NCI-H748 (cell line): ENCODE data around the gene CLK4.
A peak's percentile ranks its signal among the peaks of the same experiment; 100 is the strongest.

ENCODE experiments used
- DNase-seq: peaks from one replicate; lab custom pipeline; 2025; ENCODE audit not compliant: unreplicated experiment; lab: John Stamatoyannopoulos, UW

The CLK4 gene

GRCh38 chr5:178626484-178627258 lies at the start of gene CLK4:
CLK4 (minus strand) TSS chr5:178627050; CDS start chr5:178623416, 3,634 bp downstream.
- peak; percentile 94 for DNase-seq

DNA sequence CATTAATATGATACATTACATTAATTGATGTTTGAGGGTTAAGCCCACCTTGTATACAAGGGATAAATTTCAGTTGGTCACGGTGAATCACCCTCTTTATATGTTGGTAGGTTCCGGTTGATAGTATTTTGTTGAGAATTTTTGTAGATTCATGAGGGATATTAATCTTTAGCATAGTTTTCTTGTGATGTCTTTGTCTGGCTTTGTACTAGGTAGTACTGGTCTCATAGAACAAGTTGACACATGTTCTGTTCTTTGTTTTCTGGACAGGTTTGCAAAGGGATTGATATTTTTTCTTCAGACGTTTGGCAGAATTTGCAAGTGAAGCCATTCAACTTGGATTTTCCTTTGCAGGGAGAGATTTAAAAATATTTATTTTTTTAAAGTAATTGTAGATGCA lies 49.1 kb upstream of the CLK4 start:
- no peak for DNase-seq

DNA sequence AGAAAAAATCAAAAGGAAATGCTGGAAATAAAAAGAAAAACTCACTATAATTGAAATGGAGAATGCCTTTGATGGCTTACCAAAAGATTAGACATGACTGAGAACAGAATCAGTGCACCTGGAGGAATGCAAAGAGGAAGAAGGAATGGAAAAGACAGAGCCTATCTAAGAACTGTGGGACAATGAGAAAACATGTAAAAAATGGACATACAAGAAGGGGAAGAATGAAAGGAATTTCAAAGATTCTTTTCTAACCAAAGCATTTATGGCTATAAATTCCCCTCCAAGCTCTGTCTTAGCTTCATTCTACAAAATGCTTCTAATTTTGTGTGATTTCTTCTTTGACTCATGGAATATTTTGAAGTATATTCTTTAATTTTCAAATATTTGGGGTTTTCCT lies 47.5 kb upstream of the CLK4 start:
- DNase-seq, result no peak

DNA sequence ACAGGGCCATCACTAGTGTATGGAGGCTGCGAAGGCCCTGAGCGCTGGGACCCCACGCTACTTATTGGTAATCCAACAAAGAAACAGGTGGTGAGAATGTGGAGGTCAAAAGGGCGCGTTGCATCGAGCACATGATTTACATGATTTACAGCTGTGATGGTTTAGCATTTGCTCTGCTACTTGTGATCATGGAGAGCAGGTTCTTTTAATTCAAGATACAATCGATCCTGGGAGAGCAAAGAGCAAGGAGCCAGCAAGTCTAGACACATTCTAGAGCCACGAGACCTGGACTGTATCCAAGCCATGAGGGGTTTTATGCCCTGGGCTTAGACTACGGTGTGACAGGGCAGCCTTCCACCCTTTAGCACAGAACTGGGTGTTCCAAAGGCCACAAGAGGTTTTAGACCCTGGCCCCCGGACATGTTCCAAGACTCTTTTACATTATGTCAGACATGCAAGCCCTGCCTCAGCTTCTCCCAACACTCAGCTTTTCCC lies 47.0 kb upstream of the CLK4 start:
- no peak for DNase-seq

DNA sequence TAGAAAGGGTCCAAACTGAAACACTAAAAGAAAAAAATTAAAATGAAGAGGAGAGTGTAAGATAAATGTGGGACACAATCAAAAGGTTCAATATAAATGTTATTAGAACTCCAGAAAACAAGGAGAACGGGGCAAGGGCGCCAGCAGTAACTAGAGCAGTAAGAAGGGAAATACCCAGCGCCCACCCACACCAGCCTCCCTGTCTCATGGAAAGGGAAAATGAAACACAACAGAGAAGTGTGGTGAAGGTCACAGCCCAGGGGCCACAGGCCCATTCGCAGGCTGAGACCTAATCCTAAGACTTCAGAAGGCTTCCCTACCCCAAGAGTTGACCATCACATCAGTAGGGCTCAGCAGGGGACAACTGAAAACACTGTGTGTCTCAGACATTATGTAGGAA lies 45.8 kb upstream of the CLK4 start:
- no peak for DNase-seq

GRCh38 chr5:178671602-178672144 lies 44.8 kb upstream of the CLK4 start:
- no peak for DNase-seq

- DNase-seq, result no peak
Observed at GRCh38 chr5:178670351-178670885, 43.6 kb upstream of the CLK4 start.

DNA sequence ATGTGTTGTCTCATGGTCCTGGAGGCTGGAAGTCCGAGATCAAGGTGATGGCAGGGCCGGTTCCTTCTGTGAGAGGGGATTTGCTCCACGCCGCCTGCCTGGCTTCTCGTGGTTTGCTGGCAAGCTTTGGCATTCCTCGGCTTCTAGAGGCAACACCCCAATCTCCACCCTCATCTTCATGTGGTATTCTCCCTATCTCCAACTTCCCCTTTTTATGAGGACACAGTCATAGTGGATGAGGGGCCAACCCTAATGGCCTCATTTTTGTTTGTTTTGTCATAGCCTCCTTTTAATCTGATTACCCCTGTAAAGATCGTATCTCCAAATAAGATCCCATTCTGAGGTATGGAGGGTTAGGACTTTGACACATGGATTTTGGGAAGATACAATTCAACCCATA lies 41.7 kb upstream of the CLK4 start:
- DNase-seq, result no peak

GRCh38 chr5:178667688-178668087 lies 40.8 kb upstream of the CLK4 start:
- DNase-seq, result no peak

- no peak for DNase-seq
Observed at GRCh38 chr5:178667101-178667500, 40.3 kb upstream of the CLK4 start.

DNA sequence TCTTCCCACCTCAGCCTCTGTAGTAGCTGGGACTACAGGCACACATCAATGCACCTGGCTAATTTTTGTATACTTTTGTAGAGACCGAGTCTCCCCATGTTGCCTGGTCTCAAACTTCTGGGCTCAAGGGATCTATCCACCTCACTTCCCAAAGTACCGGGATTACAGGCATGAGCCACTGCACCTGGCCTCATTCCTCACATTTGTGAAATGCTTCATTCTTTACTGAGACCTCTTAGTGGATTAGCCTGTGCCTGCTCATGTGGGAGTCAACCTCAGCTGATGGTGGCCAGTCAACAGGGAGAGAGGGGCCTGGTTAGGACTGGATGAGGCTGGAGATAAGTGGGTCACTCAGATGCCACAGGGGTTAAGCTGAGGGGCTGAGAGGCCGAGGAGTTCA lies 37.3 kb upstream of the CLK4 start:
- DNase-seq, result no peak

GRCh38 chr5:178662541-178662860 lies 35.7 kb upstream of the CLK4 start:
- DNase-seq, result no peak

- no peak for DNase-seq
Observed at GRCh38 chr5:178661836-178662540, 35.1 kb upstream of the CLK4 start.

DNA sequence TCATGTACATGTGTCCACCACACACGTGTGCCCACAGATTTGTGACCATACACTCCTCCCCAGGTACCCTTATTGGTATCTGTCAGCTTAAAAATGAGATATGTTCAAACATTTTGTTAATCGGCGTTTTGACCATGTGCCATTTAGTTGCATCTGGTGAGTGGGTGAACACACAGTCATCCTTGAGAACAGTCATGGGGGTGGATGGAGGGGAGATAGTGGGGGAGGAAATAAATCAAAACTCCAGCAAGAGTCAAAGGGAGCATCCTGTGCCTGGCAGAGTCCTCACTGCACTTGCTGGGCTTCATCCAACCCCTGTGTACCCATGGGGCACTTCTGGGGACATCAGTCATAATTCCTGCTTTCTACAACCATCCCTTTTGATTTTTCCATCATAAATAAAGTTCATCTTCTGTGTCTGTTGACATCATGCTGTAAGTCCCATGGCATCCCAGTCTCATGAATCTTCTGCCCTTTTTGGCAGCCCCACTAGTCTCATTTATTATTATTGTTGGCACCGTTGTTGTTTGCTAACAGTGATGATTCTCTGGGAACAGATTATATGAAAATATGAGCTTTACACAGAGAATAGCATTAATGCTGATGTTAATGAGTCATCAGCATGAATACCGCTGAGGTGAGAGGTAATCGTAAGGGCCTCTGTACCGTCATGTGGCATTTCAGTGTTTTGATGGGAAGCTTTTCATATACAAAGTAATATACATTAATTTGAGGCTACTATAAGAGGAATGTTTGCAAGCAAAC lies 24.4 kb upstream of the CLK4 start:
- no peak for DNase-seq

DNA sequence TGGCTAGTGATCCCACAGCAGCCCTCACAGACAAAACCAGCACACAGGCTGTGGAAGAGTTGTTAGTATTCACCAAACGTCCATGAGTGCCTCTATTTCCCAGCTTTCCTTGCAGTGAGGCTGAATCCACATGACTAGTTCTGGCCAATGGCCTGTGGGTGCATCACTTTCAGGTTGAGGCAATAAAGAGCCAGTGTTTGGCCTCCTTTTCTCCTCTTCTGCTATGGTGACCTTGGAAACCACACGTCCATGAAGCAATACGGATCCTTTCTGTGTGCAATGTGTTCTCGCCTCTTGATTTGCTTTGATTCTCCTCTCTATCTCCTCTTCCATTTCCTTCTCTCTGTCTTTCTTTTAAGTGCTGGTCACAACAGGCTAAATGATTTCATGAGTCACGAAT lies 23.4 kb upstream of the CLK4 start:
- DNase-seq, result no peak

- no peak for DNase-seq
Observed at GRCh38 chr5:178649580-178649979, 22.7 kb upstream of the CLK4 start.

GRCh38 chr5:178644826-178645545 lies 18.1 kb upstream of the CLK4 start:
- DNase-seq, result no peak

GRCh38 chr5:178642351-178642909 lies 15.6 kb upstream of the CLK4 start:
- peak; percentile 10 for DNase-seq

DNA sequence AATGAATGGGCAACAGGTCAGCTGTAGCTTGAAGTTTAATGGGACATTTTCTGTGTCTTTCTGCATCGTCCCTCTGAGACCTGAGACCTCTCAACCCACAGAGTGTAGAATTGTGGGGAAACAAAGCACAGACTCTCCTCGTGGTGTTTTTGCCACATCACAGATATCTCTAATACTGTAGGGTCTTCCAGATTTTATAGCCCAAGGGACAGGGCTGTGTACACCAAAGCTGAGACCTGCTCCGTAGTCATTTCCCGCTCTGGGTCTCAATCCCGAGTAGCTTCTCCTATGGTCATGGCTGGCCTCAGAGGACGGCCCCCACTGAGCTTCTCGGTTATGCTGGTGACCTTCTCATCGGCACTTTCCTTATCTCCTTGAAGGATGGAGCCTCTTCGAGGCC lies 14.9 kb upstream of the CLK4 start:
- no peak for DNase-seq

DNA sequence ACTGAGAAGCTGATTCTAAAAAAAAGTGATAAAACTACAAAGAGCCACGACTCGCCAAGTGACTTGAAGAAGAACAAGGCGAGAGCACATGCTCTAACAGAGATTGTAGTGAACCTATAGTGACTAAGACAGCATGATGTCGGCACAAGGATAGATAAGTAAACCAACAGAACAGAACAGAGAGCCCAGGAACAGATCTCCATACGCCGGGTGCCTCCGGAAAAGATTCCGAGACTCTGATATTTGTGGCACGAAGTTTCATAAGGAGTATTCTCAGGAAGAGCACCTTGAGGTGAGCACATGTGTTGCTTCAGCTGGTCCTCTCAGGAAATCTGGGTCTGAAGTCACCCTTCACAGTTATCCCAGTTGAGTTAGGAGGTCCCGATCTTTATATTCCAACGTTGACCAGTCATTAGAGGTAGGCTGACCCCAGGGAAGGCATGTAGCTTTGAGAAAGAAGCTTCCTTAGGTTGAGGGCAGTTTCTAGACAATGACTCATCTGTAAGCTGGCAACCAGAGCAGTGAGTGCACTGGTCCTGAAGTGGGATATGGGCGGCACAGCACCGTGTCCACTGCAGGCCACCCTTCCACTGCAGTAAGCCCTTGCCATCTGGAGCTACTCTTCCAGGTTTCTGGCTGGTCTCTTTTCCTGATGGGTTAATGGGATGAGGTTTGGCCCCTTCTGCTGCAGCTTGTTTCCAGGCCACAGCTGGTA lies 13.6 kb upstream of the CLK4 start:
- DNase-seq, result no peak
